Measurements from ENCODE around the gene DNAH11.

Gene DNAH11

DNA sequence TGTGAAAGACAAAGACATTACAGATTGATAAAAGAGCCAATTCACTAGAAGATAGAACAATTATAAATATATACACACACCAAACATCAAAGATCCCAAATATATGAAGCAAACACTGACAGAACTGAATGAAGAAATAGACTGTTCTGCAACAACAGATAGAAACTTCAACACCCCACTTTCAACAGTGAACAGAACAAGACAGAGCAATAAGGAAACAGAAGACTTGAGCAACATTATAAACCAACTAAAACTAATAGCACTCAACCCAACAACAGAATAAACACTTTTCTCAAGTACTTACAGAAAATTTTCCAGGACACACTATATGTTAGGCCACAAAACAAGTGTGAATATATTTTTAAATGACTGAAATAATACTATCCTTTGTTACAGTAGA lies 392.0 kb downstream of the DNAH11 start:
- DNase-seq (ENCODE audit: low read depth) = no peak

DNA sequence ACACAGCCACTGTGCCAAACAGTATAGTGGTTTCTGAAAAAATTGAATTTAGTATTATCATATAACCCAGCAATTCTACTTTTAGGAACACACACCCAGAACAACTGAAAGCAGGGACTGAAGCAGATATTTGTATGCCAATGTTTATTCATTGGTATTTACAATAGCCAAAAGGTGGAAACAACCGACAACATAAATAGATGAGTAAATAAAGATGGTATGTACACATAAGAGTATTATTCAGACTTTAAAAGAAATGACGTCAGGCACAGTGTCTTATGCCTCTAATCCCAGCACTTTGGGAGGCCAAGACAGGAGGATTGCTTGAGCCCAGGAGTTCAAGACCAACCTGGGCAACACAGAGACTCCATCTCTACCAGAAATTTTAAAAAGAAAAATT lies 395.6 kb downstream of the DNAH11 start:
- DNase-seq (ENCODE audit: low read depth) = no peak

GRCh38 chr7:21939136-21939857 lies 396.5 kb downstream of the DNAH11 start:
- DNase-seq (ENCODE audit: low read depth) = no peak

GRCh38 chr7:21939858-21940372 lies 397.1 kb downstream of the DNAH11 start:
- DNase-seq (ENCODE audit: low read depth) = no peak

DNA sequence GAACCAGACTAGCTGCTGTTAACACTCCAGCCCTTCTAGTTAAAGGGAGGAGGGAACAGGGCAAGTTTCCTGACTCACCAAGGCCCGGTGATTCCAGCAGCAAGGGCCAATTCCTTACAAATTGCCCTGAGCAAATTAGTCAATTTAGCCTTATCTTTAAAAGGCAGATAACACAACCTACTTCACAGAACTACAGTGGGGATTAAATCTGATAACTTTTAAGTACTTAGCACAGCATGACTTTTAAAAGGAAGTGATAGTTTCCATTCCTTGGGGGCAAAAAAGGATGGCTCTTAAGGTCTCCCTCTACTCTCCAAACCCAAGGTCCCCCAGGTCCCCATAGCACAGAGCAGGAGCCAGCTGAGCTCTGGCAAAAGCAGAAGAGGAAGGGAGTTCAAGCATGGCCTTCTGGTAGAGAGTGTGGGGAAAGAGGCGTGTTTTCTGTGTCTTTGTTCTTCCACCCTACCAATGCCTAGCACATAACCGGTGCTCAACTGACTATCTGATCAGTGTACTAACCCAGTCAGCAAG lies 398.8 kb downstream of the DNAH11 start:
- DNase-seq (ENCODE audit: low read depth) = no peak

GRCh38 chr7:21942955-21943354 lies 400.1 kb downstream of the DNAH11 start:
- no peak for DNase-seq (ENCODE audit: low read depth)

DNA sequence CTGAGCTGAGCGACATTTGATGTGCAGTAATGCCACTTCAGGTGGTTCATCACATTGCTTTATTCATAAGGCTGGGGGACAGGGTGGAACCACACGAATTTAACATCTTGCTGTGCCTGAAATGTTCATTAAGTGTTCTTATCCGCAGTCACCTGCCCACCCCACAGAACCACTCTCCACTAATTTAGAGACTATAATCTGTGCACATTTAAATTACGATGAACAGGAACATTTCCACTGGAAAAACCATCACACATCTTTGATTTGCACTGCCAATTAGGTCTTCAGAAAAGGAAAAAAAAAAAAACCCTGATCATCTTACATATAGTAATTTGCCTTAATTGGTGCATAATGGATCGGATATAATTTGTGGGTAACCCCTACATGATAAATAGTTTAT lies 400.6 kb downstream of the DNAH11 start:
- DNase-seq (ENCODE audit: low read depth) = no peak

GRCh38 chr7:21944616-21945453 lies 402.0 kb downstream of the DNAH11 start:
- peak; percentile 10 for DNase-seq (ENCODE audit: low read depth)

- peak; percentile 27 for DNase-seq (ENCODE audit: low read depth)
Measured at GRCh38 chr7:21945454-21946221, 402.8 kb downstream of the DNAH11 start, which contains the start of gene CDCA7L. Gene CDCA7L (minus strand): TSS chr7:21945899. CDS start chr7:21945804, 95 bp downstream.

GRCh38 chr7:21946222-21946709 lies 403.4 kb downstream of the DNAH11 start:
- DNase-seq (ENCODE audit: low read depth) = no peak

GRCh38 chr7:21947056-21947455 lies 404.2 kb downstream of the DNAH11 start:
- DNase-seq (ENCODE audit: low read depth) = no peak

GRCh38 chr7:21947946-21948345 lies 405.1 kb downstream of the DNAH11 start:
- DNase-seq (ENCODE audit: low read depth) = no peak

- no peak for DNase-seq (ENCODE audit: low read depth)
Measured at GRCh38 chr7:21948364-21948763, 405.5 kb downstream of the DNAH11 start.

GRCh38 chr7:21948887-21949540 lies 406.2 kb downstream of the DNAH11 start:
- no peak for DNase-seq (ENCODE audit: low read depth)
